IMR-90 (cell line): ENCODE measurements around the gene LRIT2.

Experiments used
- CTCF ChIP-seq: conservative IDR thresholded peaks from 2 replicates; pipeline ENCODE4 v1.5.1; 2012; ENCODE audit warnings: mild to moderate bottlenecking, low read depth, low read length, improper control_type of control experiment
- ELK1 ChIP-seq: fragments of 150-350 bp; IDR thresholded peaks from 2 replicates; pipeline ENCODE4 v1.6.1; 2016; ENCODE audit warnings: low read depth, mild to moderate bottlenecking, low read length, moderate library complexity, borderline replicate concordance
- FOS ChIP-seq: fragments of 150-350 bp; IDR thresholded peaks from 2 replicates; pipeline ENCODE4 v1.6.1; 2016; ENCODE audit warnings: low read depth, low read length
- POLR2A ChIP-seq: IDR thresholded peaks from 2 replicates; pipeline ENCODE4 v1.6.1; 2012; ENCODE audit warnings: mild to moderate bottlenecking, low read depth, low read length
- RCOR1 ChIP-seq: IDR thresholded peaks from 2 replicates; pipeline ENCODE4 v1.6.1; 2012; ENCODE audit warnings: mild to moderate bottlenecking, low read length, improper control_type of control experiment; ENCODE audit not compliant: insufficient replicate concordance
- RFX5 ChIP-seq: IDR thresholded peaks from 2 replicates; pipeline ENCODE4 v1.8.0; 2012; ENCODE audit warnings: low read depth, mild to moderate bottlenecking, low read length, moderate library complexity
- SMC3 ChIP-seq: fragments of 150-350 bp; IDR thresholded peaks from 2 replicates; pipeline ENCODE4 v1.6.1; 2016; ENCODE audit warnings: low read depth, mild to moderate bottlenecking, antibody characterized with exemption, low read length, moderate library complexity
- USF2 ChIP-seq: fragments of 150-350 bp; IDR thresholded peaks from 2 replicates; pipeline ENCODE4 v1.6.1; 2017; ENCODE audit warnings: mild to moderate bottlenecking, antibody characterized with exemption, low read length, low read depth

GRCh38 chr10:84195044-84195830 is 30.1 kb downstream of the LRIT2 start:
- TF ChIP-seq POLR2A, result no peak
- TF ChIP-seq CTCF, result no peak
- no peak for TF ChIP-seq USF2
- TF ChIP-seq FOS, result no peak
- no peak for TF ChIP-seq ELK1
- no peak for TF ChIP-seq RFX5
- TF ChIP-seq SMC3, result no peak
- TF ChIP-seq RCOR1, result no peak
